Spleen (tissue), 11 donors: ENCODE measurements around the gene GCK. TPM values are rescaled to one million over a fixed set of nuclear protein-coding genes. Genes with fewer than 3 reads are reported as not detected.

Experiments
- DNase-seq: peaks from one replicate; pipeline ENCODE4 v3.0.0-alpha.2; 2020
- H3K27ac ChIP-seq, 8 donors: fragments of 200-600 bp; sonication (generic) in 7 of 8; 1 replicate in 4 of 8; 2 replicates in 4 of 8; pipeline versions ENCODE4 v1.5.0 to v1.8.0; 2016 to 2021; ENCODE audit warnings: inconsistent platforms in 4 of 8, mild to moderate bottlenecking in 4 of 8, moderate library complexity in 1 of 8
- H3K27me3 ChIP-seq, 7 donors: fragments of 200-600 bp; sonication (generic) in 6 of 7; replicated peaks in 1 of 7; 1 replicate in 4 of 7; 2 replicates in 3 of 7; pipeline versions ENCODE4 v1.5.0 to v1.8.0; 2016 to 2021; ENCODE audit warnings: inconsistent platforms in 3 of 7, mild to moderate bottlenecking in 1 of 7
- H3K36me3 ChIP-seq, 6 donors: fragments of 200-600 bp; sonication (generic) in 5 of 6; 1 replicate in 4 of 6; 2 replicates in 2 of 6; pipeline versions ENCODE4 v1.5.0 to v1.8.0; 2016 to 2021; ENCODE audit warnings: inconsistent platforms in 2 of 6
- H3K4me1 ChIP-seq, 6 donors: fragments of 200-600 bp; sonication (generic) in 5 of 6; 1 replicate in 3 of 6; 2 replicates in 3 of 6; pipeline versions ENCODE4 v1.5.0 to v1.8.0; 2016 to 2021; ENCODE audit warnings: inconsistent platforms in 3 of 6
- H3K4me3 ChIP-seq, 8 donors: fragments of 200-600 bp; sonication (generic) in 7 of 8; 1 replicate in 4 of 8; 2 replicates in 4 of 8; pipeline versions ENCODE4 v1.5.0 to v1.8.0; 2016 to 2021; ENCODE audit warnings: inconsistent platforms in 4 of 8, mild to moderate bottlenecking in 4 of 8, moderate library complexity in 2 of 8
- H3K9me3 ChIP-seq, 8 donors: fragments of 200-600 bp; sonication (generic) in 7 of 8; 1 replicate in 4 of 8; 2 replicates in 4 of 8; pipeline versions ENCODE4 v1.5.0 to v1.8.0; 2016 to 2021; ENCODE audit warnings: inconsistent platforms in 4 of 8
- CTCF ChIP-seq, 11 experiments: fragments of 200-600 bp in 7 of 11; fragments of 450-650 bp in 4 of 11; sonication (generic) in 4 of 11; IDR thresholded peaks in 8 of 11; conservative IDR thresholded peaks in 3 of 11; 1 replicate in 7 of 11; 2 replicates in 4 of 11; pipeline versions ENCODE4 v1.4.0 to v1.8.0; 2016 to 2021; ENCODE audit warnings: antibody characterized with exemption in 11 of 11, inconsistent platforms in 4 of 11, mild to moderate bottlenecking in 1 of 11
- POLR2A ChIP-seq, 3 donors: fragments of 450-650 bp; IDR thresholded peaks; one replicate each; pipeline ENCODE4 v1.5.1; 2017; ENCODE audit warnings: antibody characterized with exemption in 3 of 3, mild to moderate bottlenecking in 1 of 3
- POLR2AphosphoS5 ChIP-seq, 3 donors: sonication (generic); formaldehyde crosslinking; IDR thresholded peaks; one replicate each; pipeline ENCODE4 v1.5.1; 2017; ENCODE audit warnings: antibody characterized with exemption in 3 of 3
- WGBS, 5 donors: extraction: QIAGEN DNeasy Blood & Tissue Kit in 3 of 5; methylation state at CpG; one replicate each; pipeline versions ENCODE4 v1.1.5 to v1.1.7; 2013 to 2018; 5-methylcytosine and 5-hydroxymethylcytosine counted together
- intact Hi-C: fragments of 100-400 bp; cut with DNase I; formaldehyde crosslinking; loops from one replicate; pipeline ENCODE4 v1.15.0; 2023; ENCODE audit warnings: low total_unique reads
- polyA plus RNA-seq, 3 donors: library from polyadenylated mRNA; stranded (reverse); fragments of 200-250 nt; gene quantifications; one replicate each; pipeline ENCODE4 v1.2.1, GENCODE V29; 2013
- total RNA-seq, 7 donors: library from RNA; depleted of rRNA in 3 of 7; stranded (reverse); fragments of >200 nt in 3 of 7; fragmentation: NEBNext Ultra II Directional in 4 of 7; extraction: Animal tissue kit (Norgen Biotek cat#: 25700) in 4 of 7; gene quantifications; one replicate each; pipeline versions ENCODE4 v1.1.0 to v1.2.1, GENCODE V29; 2016 to 2021
- donor health status: healthy with polysubstance abuse.
- donor health status: DM: no; HTN: no; CAD: no; lungs with moderate emphysema.
- donor health status: DM: no; HTN: no; CAD: no.
- donor health status: Bipolar disorder and iron deficiency.
- donor health status: healthy.
- donor health status: DM: no; HTN: no; CAD: no.
- donor health status: DM: yes; HTN: yes; CAD: no.

The GCK gene
- total and polyA plus RNA-seq, 10 donors: 0.29 to 1.7 (median 0.55) TPM; not detected in 3

GRCh38 chr7:44228571-44229350 lies 39.5 kb upstream of the GCK start:
- peaks cover 0 to 21% (median 13%) of the 10 kb centered on the region in 7 donors for H3K27me3 ChIP-seq
- no peak for TF ChIP-seq POLR2A (IDR thresholded peaks at IDR 0.05)
- no peak for TF ChIP-seq CTCF (IDR thresholded peaks at IDR 0.05 in 8 of 11, conservative IDR thresholded peaks at IDR 0.05 in 3 of 11)
- no peak for TF ChIP-seq POLR2AphosphoS5 (IDR thresholded peaks at IDR 0.05)
- no peak overlapping the region for H3K27ac ChIP-seq
- no peaks in the 10 kb centered on the region for H3K4me1 ChIP-seq
- H3K36me3 ChIP-seq: no peaks in the 10 kb centered on the region
- WGBS, 5 donors: 83 to 90% (median 85%) methylated on average over 23 to 29 of the region's 29 CpGs
- H3K9me3 ChIP-seq: no peaks in the 10 kb centered on the region
- intact Hi-C loops: no loop called here
- no peak for DNase-seq
- H3K4me3 ChIP-seq: no peak overlapping the region

GRCh38 chr7:44227911-44228310 lies 38.7 kb upstream of the GCK start:
- Histone ChIP-seq H3K4me3 (no peak overlapping the region), H3K4me1 (no peaks in the 10 kb centered on the region), H3K36me3 (no peaks in the 10 kb centered on the region), H3K27ac (no peak overlapping the region), H3K27me3 (peaks cover 0 to 21% (median 13%) of the 10 kb centered on the region in 7 donors), H3K9me3 (no peaks in the 10 kb centered on the region)
- intact Hi-C loops: no loop called here
- 74 to 81% (median 80%) methylated on average over 13 to 14 of the region's 14 CpGs for WGBS, 5 donors
- DNase-seq: no peak
- TF ChIP-seq POLR2A (IDR thresholded peaks at IDR 0.05) (no peak), CTCF (IDR thresholded peaks at IDR 0.05 in 8 of 11, conservative IDR thresholded peaks at IDR 0.05 in 3 of 11) (no peak), POLR2AphosphoS5 (IDR thresholded peaks at IDR 0.05) (no peak)

DNA sequence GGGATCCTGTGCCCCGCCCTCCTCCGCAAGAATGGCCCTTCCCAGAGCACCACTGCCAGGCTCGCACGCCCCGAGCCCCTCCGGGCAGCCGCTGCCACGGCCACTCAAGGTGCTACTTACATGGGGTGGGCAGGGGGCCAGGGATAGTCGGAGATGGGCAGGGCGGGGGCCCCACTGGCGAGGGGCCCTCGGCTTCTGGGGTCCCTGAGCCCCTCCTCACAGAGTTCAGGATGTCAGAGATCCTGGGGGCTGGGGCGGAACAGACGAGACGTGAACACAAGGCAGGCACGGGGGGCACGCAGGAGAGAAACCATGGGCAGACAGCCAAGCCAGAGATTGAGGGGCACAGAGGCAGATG lies 37.1 kb upstream of the GCK start:
- Histone ChIP-seq H3K36me3 (no peaks in the 10 kb centered on the region), H3K4me3 (no peak overlapping the region), H3K4me1 (no peaks in the 10 kb centered on the region), H3K27me3 (peaks cover 0 to 21% (median 13%) of the 10 kb centered on the region in 7 donors), H3K9me3 (no peaks in the 10 kb centered on the region), H3K27ac (no peak overlapping the region)
- peak; percentile 65 for DNase-seq
- TF ChIP-seq POLR2AphosphoS5 (IDR thresholded peaks at IDR 0.05) (no peak), CTCF (IDR thresholded peaks at IDR 0.05 in 8 of 11, conservative IDR thresholded peaks at IDR 0.05 in 3 of 11) (no peak), POLR2A (IDR thresholded peaks at IDR 0.05) (no peak)
- intact Hi-C loops: no loop called here
- WGBS, 5 donors: 49 to 65% (median 62%) methylated on average over 13 to 17 of the region's 17 CpGs

- 64 to 76% (median 70%) methylated on average over 18 to 26 of the region's 26 CpGs for WGBS, 5 donors
- H3K4me1 ChIP-seq: no peaks in the 10 kb centered on the region
- DNase-seq: peak; percentile 52
- H3K9me3 ChIP-seq: no peaks in the 10 kb centered on the region
- intact Hi-C loops: no loop called here
- no peak overlapping the region for H3K27ac ChIP-seq
- H3K4me3 ChIP-seq: no peak overlapping the region
- no peaks in the 10 kb centered on the region for H3K36me3 ChIP-seq
- no peak for TF ChIP-seq CTCF (IDR thresholded peaks at IDR 0.05 in 8 of 11, conservative IDR thresholded peaks at IDR 0.05 in 3 of 11)
- TF ChIP-seq POLR2AphosphoS5 (IDR thresholded peaks at IDR 0.05): no peak
- no peak for TF ChIP-seq POLR2A (IDR thresholded peaks at IDR 0.05)
- H3K27me3 ChIP-seq: peaks cover 0 to 26% (median 13%) of the 10 kb centered on the region in 7 donors
These were observed 36.5 kb upstream of the GCK start for GRCh38 chr7:44225566-44226395.
